Activated naive CD4-positive, alpha-beta T cell treated with anti-CD3 and anti-CD28 coated beads for 36 hours (primary cell): Measurements from ENCODE around the gene APH1B. TPM values are rescaled to one million over a fixed set of nuclear protein-coding genes. Genes with fewer than 3 reads are reported as not detected.
"Not testable (repeated sequence)": the region's sequence is repeated elsewhere in the genome, so short reads cannot be mapped to it uniquely, and the experiment has no call there.

ENCODE experiments used
- CTCF ChIA-PET: fragments of 350-600 bp; sonication (Branson Sonifier 250); formaldehyde crosslinking; loops from one replicate; lab custom pipeline; 2021; ENCODE audit warnings: antibody characterized with exemption; lab: Charles Lee
- DNase-seq: peaks from one replicate; pipeline ENCODE4 v3.0.0-alpha.2; 2020
- H3K27ac Mint-ChIP-seq: one replicate; pipeline ENCODE4 v1.8.0; 2021; ENCODE audit warnings: mild to moderate bottlenecking, mixed read lengths
- H3K27me3 Mint-ChIP-seq: one replicate; pipeline ENCODE4 v1.8.0; 2021; ENCODE audit warnings: low read depth, mixed read lengths
- H3K36me3 Mint-ChIP-seq: one replicate; pipeline ENCODE4 v1.8.0; 2021; ENCODE audit warnings: low read depth, mixed read lengths
- H3K4me1 Mint-ChIP-seq: one replicate; pipeline ENCODE4 v1.8.0; 2021; ENCODE audit warnings: low read depth, mixed read lengths
- H3K4me3 Mint-ChIP-seq: one replicate; pipeline ENCODE4 v1.8.0; 2021; ENCODE audit warnings: mild to moderate bottlenecking, moderate library complexity, mixed read lengths
- H3K9me3 Mint-ChIP-seq: one replicate; pipeline ENCODE4 v1.8.0; 2021; ENCODE audit warnings: mixed read lengths
- intact Hi-C: fragments of 100-400 bp; cut with micrococcal nuclease; formaldehyde crosslinking; loops from one replicate; pipeline ENCODE4 v1.15.1; 2023
- total RNA-seq, 2 experiments: library from RNA; stranded (reverse); gene quantifications; one replicate each; pipeline ENCODE4 v1.2.3, GENCODE V29; 2021

Gene APH1B
- total RNA-seq, 2 experiments from 2014 or later = 6.7 to 8.6 TPM

- no peaks in the 10 kb centered on the region for H3K36me3 Mint-ChIP-seq
- no peaks in the 10 kb centered on the region for H3K9me3 Mint-ChIP-seq
- intact Hi-C loops = no loop called here
- CTCF ChIA-PET = no interaction called here
- H3K27ac Mint-ChIP-seq = no peak overlapping the region
- no peaks in the 10 kb centered on the region for H3K4me1 Mint-ChIP-seq
- no peak overlapping the region for H3K4me3 Mint-ChIP-seq
- H3K27me3 Mint-ChIP-seq = peaks cover 2% of the 10 kb centered on the region
- DNase-seq = no peak
Measured at GRCh38 chr15:63338170-63338569, 60.8 kb downstream of the APH1B start.

GRCh38 chr15:63339006-63339766, 61.8 kb downstream of the APH1B start:
- no peak overlapping the region for H3K27ac Mint-ChIP-seq
- DNase-seq = no peak
- H3K36me3 Mint-ChIP-seq = no peaks in the 10 kb centered on the region
- CTCF ChIA-PET = no interaction called here
- H3K4me3 Mint-ChIP-seq = no peak overlapping the region
- H3K27me3 Mint-ChIP-seq = peaks cover 2% of the 10 kb centered on the region
- H3K9me3 Mint-ChIP-seq = no peaks in the 10 kb centered on the region
- intact Hi-C loops = no loop called here
- no peaks in the 10 kb centered on the region for H3K4me1 Mint-ChIP-seq

GRCh38 chr15:63339836-63340235, 62.4 kb downstream of the APH1B start:
- Mint-ChIP-seq H3K9me3 (no peaks in the 10 kb centered on the region), H3K36me3 (no peaks in the 10 kb centered on the region), H3K27ac (no peak overlapping the region), H3K4me1 (no peaks in the 10 kb centered on the region), H3K4me3 (no peak overlapping the region), H3K27me3 (peaks cover 2% of the 10 kb centered on the region)
- intact Hi-C loops = no loop called here
- CTCF ChIA-PET = no interaction called here
- DNase-seq = no peak

DNA sequence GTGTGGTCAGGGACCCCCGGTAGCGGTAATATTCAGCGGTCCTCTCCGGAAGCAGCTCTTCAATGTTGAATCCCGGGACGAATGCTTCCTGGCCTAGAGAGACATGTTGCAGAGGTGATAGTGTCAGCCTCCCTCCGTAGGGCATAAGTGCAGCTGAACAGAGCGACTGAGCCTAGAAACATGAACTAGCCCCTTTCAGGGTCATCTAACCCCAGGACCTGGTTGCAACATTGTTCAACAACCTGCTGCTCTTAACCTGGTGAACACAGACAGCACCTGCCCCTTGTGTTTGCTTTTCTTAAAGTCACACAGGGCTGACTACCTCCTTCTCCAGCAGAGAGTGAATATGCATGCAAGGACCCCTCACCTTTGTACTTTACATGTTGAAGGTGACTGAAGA, 62.9 kb downstream of the APH1B start:
- Mint-ChIP-seq H3K36me3 (no peaks in the 10 kb centered on the region), H3K4me1 (no peaks in the 10 kb centered on the region), H3K27me3 (peaks cover 2% of the 10 kb centered on the region), H3K27ac (no peak overlapping the region), H3K4me3 (no peak overlapping the region), H3K9me3 (no peaks in the 10 kb centered on the region)
- CTCF ChIA-PET = no interaction called here
- DNase-seq = no peak
- intact Hi-C loops = no loop called here

GRCh38 chr15:63340878-63341277, 63.5 kb downstream of the APH1B start:
- CTCF ChIA-PET = no interaction called here
- H3K4me1 Mint-ChIP-seq = no peaks in the 10 kb centered on the region
- no peak overlapping the region for H3K27ac Mint-ChIP-seq
- no peaks in the 10 kb centered on the region for H3K36me3 Mint-ChIP-seq
- no peak overlapping the region for H3K4me3 Mint-ChIP-seq
- peaks cover 2% of the 10 kb centered on the region for H3K27me3 Mint-ChIP-seq
- DNase-seq = no peak
- intact Hi-C loops = no loop called here
- H3K9me3 Mint-ChIP-seq = no peaks in the 10 kb centered on the region

- H3K9me3 Mint-ChIP-seq = no peaks in the 10 kb centered on the region
Measured at GRCh38 chr15:63341898-63342297, 64.5 kb downstream of the APH1B start.

DNA sequence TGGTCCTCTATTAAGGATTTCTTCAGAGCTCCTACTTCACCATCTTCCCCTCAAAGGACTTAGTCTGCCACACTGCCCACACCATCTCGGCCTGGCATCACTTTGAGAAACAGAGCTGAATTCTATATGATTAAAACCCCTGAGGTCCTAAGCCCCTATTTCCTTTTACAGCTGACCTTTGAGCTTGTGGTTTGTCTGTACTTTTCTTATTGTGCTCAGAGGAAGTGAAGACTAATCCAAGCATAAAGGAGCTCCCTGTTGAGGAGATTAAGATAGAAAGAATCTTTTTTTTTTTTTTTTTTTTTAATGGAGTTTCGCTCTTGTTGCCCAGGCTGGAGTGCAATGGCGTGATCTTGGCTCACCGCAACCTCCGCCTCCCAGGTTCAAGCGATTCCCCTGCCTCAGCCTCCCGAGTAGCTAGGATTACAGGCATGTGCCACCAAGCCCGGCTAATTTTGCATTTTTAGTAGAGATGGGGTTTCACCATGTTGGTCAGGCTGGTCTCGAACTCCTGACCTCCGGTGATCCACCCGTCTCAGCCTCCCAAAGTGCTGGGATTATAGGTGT, 65.7 kb downstream of the APH1B start:
- H3K4me1 Mint-ChIP-seq, H3K36me3 Mint-ChIP-seq, intact Hi-C loops, H3K4me3 Mint-ChIP-seq, H3K9me3 Mint-ChIP-seq, CTCF ChIA-PET, H3K27ac Mint-ChIP-seq, DNase-seq, H3K27me3 Mint-ChIP-seq: not testable (repeated sequence)

More at GRCh38 chr15:63341898-63342297, 64.5 kb downstream of the APH1B start:
- no peaks in the 10 kb centered on the region for H3K36me3 Mint-ChIP-seq
- no peak overlapping the region for H3K4me3 Mint-ChIP-seq
- H3K4me1 Mint-ChIP-seq = no peaks in the 10 kb centered on the region
- CTCF ChIA-PET = no interaction called here
- no peak for DNase-seq
- H3K27ac Mint-ChIP-seq = no peak overlapping the region
- intact Hi-C loops = no loop called here
- peaks cover 2% of the 10 kb centered on the region for H3K27me3 Mint-ChIP-seq

GRCh38 chr15:63344731-63345390, 67.5 kb downstream of the APH1B start:
- intact Hi-C loops = no loop called here
- Mint-ChIP-seq H3K27me3 (peaks cover 2% of the 10 kb centered on the region), H3K27ac (no peak overlapping the region), H3K36me3 (no peaks in the 10 kb centered on the region), H3K4me3 (no peak overlapping the region), H3K9me3 (no peaks in the 10 kb centered on the region), H3K4me1 (no peaks in the 10 kb centered on the region)
- CTCF ChIA-PET = interaction anchor here (0.6 kb wide), 1 partner anchor 28 kb away, joined by 3 read pairs; no protein-coding TSS in a partner anchor
- DNase-seq = no peak

GRCh38 chr15:63345391-63345752, 68.0 kb downstream of the APH1B start:
- no peaks in the 10 kb centered on the region for H3K36me3 Mint-ChIP-seq
- intact Hi-C loops = no loop called here
- no peaks in the 10 kb centered on the region for H3K27me3 Mint-ChIP-seq
- DNase-seq = no peak
- H3K27ac Mint-ChIP-seq = no peak overlapping the region
- H3K4me1 Mint-ChIP-seq = no peaks in the 10 kb centered on the region
- CTCF ChIA-PET = interaction anchor here (0.6 to 0.9 kb wide), 2 partner anchors 24 to 28 kb away, joined by 3 read pairs; no protein-coding TSS in a partner anchor
- no peaks in the 10 kb centered on the region for H3K9me3 Mint-ChIP-seq
- no peak overlapping the region for H3K4me3 Mint-ChIP-seq

DNA sequence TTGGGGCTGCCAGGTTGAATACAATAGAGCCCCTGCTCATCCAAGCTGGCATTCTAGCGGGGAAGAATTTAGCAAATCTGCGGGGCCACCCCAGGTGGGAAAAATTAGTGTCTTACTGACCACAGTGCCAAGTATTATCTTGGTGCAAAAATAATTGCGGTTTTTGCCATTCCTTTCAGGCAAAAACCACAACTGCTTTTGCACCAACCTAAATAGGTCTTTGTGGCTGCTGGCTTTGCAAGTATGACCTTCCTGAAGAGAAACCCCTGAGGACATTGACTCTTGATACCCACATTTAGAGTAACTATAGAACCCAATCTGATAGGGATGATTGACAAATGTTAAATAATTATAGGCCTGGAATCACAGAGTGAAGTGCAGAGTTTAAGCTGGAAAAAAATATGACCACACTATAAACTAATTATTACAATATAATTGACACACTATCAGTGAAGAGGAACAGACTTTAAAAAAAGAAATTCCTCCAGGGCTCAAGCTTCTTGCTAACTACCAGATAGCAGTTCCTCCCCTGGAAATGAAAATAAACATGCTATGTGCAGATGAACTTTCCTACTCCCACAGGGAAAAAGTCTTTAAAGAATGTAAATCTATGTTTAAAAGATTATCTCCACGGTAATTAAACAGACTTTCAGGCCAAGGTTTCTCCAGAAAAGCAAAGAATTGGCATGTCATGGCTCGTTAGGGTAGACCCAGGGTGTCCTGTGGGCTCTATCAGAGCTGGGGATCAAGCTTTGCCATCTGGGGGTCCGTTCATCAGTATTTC, 69.9 kb downstream of the APH1B start:
- CTCF ChIA-PET = no interaction called here

DNA sequence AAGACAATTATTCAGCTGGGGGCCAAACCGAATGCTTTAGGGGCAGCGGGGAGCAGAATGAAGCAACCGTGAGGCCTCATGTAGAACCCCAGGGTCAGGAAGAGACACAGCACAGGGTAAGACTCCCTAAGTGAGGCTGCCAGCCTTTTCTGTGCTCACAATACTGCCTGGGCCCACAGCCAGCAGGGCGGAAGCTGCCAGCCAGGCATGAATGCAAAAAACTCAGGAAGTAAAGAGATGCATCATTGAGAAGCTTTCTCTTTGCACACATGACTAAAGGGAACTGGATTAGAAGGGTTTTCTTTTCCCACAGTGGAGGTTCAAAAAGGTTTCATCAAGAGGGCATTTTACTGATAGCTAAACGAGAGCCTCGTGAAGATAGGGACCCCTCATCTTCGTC, 71.0 kb downstream of the APH1B start:
- no peak overlapping the region for H3K4me3 Mint-ChIP-seq
- no peaks in the 10 kb centered on the region for H3K4me1 Mint-ChIP-seq
- H3K36me3 Mint-ChIP-seq = no peaks in the 10 kb centered on the region
- DNase-seq = no peak
- H3K27ac Mint-ChIP-seq = no peak overlapping the region
- H3K9me3 Mint-ChIP-seq = no peaks in the 10 kb centered on the region
- CTCF ChIA-PET = no interaction called here
- no peaks in the 10 kb centered on the region for H3K27me3 Mint-ChIP-seq
- intact Hi-C loops = no loop called here

More for the DNA sequence above, 69.9 kb downstream of the APH1B start:
- Mint-ChIP-seq H3K9me3 (no peaks in the 10 kb centered on the region), H3K4me1 (no peaks in the 10 kb centered on the region), H3K27ac (no peak overlapping the region), H3K36me3 (no peaks in the 10 kb centered on the region), H3K27me3 (no peaks in the 10 kb centered on the region), H3K4me3 (no peak overlapping the region)
- no peak for DNase-seq
- intact Hi-C loops = no loop called here

- Mint-ChIP-seq H3K9me3 (no peaks in the 10 kb centered on the region), H3K4me3 (no peak overlapping the region), H3K4me1 (no peaks in the 10 kb centered on the region), H3K27me3 (no peaks in the 10 kb centered on the region), H3K27ac (no peak overlapping the region), H3K36me3 (no peaks in the 10 kb centered on the region)
- CTCF ChIA-PET = no interaction called here
- intact Hi-C loops = no loop called here
- no peak for DNase-seq
Measured at GRCh38 chr15:63349156-63349555, 71.8 kb downstream of the APH1B start.
